ENCODE measurements around the gene SAMD11.

The SAMD11 gene

DNA sequence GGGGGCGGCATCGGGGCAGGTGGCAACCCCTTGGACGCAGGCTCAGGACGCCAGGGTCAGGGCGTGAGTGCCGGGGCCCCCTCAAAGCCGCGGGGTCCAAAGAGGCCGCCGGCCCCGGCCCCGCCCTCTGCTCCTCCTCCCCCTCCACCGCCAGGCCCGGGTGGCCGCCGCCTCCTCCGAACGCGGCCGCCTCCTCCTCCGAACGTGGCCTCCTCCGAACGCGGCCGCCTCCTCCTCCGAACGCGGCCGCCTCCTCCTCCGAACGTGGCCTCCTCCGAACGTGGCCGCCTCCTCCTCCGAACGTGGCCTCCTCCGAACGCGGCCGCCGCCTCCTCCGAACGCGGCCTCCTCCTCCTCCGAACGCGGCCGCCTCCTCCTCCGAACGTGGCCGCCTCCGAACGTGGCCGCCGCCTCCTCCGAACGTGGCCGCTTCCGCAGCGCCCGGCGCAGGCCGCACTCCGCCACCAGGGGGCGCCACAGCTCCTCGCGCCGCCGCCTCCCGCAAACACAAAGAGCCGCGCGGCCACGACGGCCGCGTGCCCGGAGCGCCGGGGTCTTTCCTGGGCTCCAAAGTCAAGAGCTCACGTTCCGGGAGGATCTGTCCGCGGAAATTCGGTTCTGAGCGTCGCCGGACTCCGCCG lies 19.3 kb upstream of the SAMD11 start:
- peak overlapping the region; percentile 78 for H3K27ac ChIP-seq
- TF ChIP-seq, protein P1, sequence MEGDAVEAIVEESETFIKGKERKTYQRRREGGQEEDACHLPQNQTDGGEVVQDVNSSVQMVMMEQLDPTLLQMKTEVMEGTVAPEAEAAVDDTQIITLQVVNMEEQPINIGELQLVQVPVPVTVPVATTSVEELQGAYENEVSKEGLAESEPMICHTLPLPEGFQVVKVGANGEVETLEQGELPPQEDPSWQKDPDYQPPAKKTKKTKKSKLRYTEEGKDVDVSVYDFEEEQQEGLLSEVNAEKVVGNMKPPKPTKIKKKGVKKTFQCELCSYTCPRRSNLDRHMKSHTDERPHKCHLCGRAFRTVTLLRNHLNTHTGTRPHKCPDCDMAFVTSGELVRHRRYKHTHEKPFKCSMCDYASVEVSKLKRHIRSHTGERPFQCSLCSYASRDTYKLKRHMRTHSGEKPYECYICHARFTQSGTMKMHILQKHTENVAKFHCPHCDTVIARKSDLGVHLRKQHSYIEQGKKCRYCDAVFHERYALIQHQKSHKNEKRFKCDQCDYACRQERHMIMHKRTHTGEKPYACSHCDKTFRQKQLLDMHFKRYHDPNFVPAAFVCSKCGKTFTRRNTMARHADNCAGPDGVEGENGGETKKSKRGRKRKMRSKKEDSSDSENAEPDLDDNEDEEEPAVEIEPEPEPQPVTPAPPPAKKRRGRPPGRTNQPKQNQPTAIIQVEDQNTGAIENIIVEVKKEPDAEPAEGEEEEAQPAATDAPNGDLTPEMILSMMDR (conservative IDR thresholded peaks at IDR 0.05) = peak; percentile 95

DNA sequence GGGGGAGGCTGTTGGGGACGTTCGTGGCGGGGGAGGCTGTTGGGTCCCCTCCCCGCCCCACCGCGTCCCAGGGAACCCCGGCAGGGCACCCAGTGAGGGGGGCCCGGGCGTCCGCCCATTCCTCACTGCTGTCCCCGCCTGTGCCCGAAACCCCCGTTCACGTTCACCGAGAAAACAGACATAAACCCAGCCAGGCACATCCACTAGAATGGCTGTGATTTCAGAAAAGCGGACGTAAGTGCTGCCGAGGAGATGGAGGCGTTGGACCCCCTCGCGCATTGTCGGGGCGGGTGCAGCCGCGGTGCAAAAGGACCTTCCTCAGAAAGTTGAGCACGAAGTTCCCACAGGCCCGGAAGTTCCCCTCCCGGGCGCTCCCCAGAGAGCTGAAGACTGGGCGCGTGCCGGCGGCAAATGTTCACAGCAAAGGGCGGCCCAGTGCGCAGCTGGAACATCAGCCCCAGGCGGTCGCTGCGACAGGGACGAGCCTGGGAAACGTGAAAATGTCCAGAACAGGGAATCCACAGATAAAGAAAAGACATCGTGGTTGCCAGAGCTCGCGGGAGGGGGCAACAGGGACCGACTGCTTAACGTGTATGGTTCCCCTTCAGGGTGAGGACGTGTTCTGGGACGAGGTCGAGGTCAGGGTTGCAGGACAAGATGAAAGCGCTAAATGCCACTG lies 18.5 kb upstream of the SAMD11 start:
- H3K27ac ChIP-seq = peak overlapping the region; percentile 78

GRCh38 chr1:905811-906599 lies 17.7 kb upstream of the SAMD11 start:
- peak overlapping the region; percentile 78 for H3K27ac ChIP-seq
- TF ChIP-seq, protein P1 (conservative IDR thresholded peaks at IDR 0.05) = no peak

More for the DNA sequence above, 18.5 kb upstream of the SAMD11 start:
- TF ChIP-seq, protein P1 (conservative IDR thresholded peaks at IDR 0.05) = no peak

- no peak overlapping the region for H3K27ac ChIP-seq
- TF ChIP-seq, protein P1 (conservative IDR thresholded peaks at IDR 0.05) = no peak
Observed at GRCh38 chr1:906600-907420, 16.9 kb upstream of the SAMD11 start.

- H3K27ac ChIP-seq = no peak overlapping the region
Observed at GRCh38 chr1:907611-908451, 15.9 kb upstream of the SAMD11 start.

GRCh38 chr1:908661-909060 lies 15.1 kb upstream of the SAMD11 start:
- no peak overlapping the region for H3K27ac ChIP-seq
- TF ChIP-seq, protein P1 (conservative IDR thresholded peaks at IDR 0.05) = no peak

More at GRCh38 chr1:907611-908451, 15.9 kb upstream of the SAMD11 start:
- TF ChIP-seq, protein P1 (conservative IDR thresholded peaks at IDR 0.05) = no peak

Data from VCaP (cell line).